Ovary (tissue), 9 donors: ENCODE measurements around the gene PCDHGC5. TPM values are rescaled to one million over a fixed set of nuclear protein-coding genes. Genes with fewer than 3 reads are reported as not detected.

Source experiments
- DNase-seq, 5 donors: peaks; one replicate each; pipeline ENCODE4 v3.0.0-alpha.2; 2019 to 2020
- H3K27ac ChIP-seq, 2 donors: fragments of 200-600 bp; one replicate each; pipeline versions ENCODE4 v1.5.1 to v1.8.0; 2019 to 2022
- H3K27me3 ChIP-seq: fragments of 200-600 bp; one replicate; pipeline ENCODE4 v1.8.0; 2022
- H3K36me3 ChIP-seq: fragments of 200-600 bp; sonication (generic); one replicate; pipeline ENCODE4 v1.5.1; 2019
- H3K4me1 ChIP-seq: one replicate; pipeline ENCODE4 v1.8.1; 2013; ENCODE audit warnings: mild to moderate bottlenecking, moderate library complexity; ENCODE audit not compliant: insufficient read depth
- H3K4me3 ChIP-seq: fragments of 200-600 bp; sonication (generic); one replicate; pipeline ENCODE4 v1.5.1; 2017
- H3K9me3 ChIP-seq, 2 donors: fragments of 200-600 bp in 1 of 2; sonication (generic) in 1 of 2; one replicate each; pipeline versions ENCODE4 v1.5.1 to v1.8.1; 2013 to 2019; ENCODE audit warnings: mild to moderate bottlenecking in 1 of 2, moderate library complexity in 1 of 2
- EP300 ChIP-seq: sonication (generic); formaldehyde crosslinking; IDR thresholded peaks from one replicate; pipeline ENCODE4 v1.6.1; 2017; ENCODE audit warnings: antibody characterized with exemption
- POLR2A ChIP-seq: fragments of 450-650 bp; IDR thresholded peaks from one replicate; pipeline ENCODE4 v1.6.1; 2017; ENCODE audit warnings: antibody characterized with exemption, mild to moderate bottlenecking, moderate library complexity
- WGBS, 3 donors: extraction: QIAGEN DNeasy Blood & Tissue Kit in 1 of 3; methylation state at CpG; one replicate each; pipeline versions ENCODE4 v1.1.5 to v1.1.7; 2013 to 2017; 5-methylcytosine and 5-hydroxymethylcytosine counted together
- intact Hi-C, 4 donors: fragments of 100-400 bp; cut with DNase I; formaldehyde crosslinking; loops; one replicate each; pipeline versions ENCODE4 v1.11.0 to v1.15.1; 2022 to 2023
- polyA plus RNA-seq, 2 donors: library from polyadenylated mRNA; stranded (reverse); fragments of 200-250 nt in 1 of 2; fragments of 350-450 nt in 1 of 2; fragmentation: Illumina TruSeq in 1 of 2; extraction: RNeasy Lipid Tissue Mini Kit (QIAGEN cat#74804) in 1 of 2; gene quantifications; one replicate each; pipeline ENCODE4 v1.2.3, GENCODE V29; 2013 to 2014
- total RNA-seq, 7 donors: library from RNA; depleted of rRNA in 2 of 7; stranded (reverse); fragments of >200 nt in 2 of 7; fragmentation: NEBNext Ultra II Directional in 3 of 7; extraction: Animal tissue kit (Norgen Biotek cat#: 25700) in 3 of 7; gene quantifications; one replicate each; pipeline versions ENCODE4 v1.1.0 to v1.2.4, GENCODE V29; 2016 to 2023
- TF ChIP-seq, protein P1 (sequence below), 3 donors: fragments of 450-650 bp in 2 of 3; fragments of 200-600 bp in 1 of 3; IDR thresholded peaks; one replicate each; pipeline versions ENCODE4 v1.5.1 to v1.8.0; 2016 to 2022; ENCODE audit warnings: antibody characterized with exemption in 3 of 3, mild to moderate bottlenecking in 1 of 3
- donor health status: DM: no; HTN: no; CAD: no; lungs with moderate emphysema.
- donor health status: DM: no; HTN: no; CAD: no.
- donor health status: Bipolar disorder and iron deficiency.
- donor health status: DM: yes; HTN: yes; CAD: no.
- donor health status: DM: no; HTN: no; CAD: no.
- donor health status: DM: yes; HTN: yes; CAD: no.

Gene PCDHGC5
- total and polyA plus RNA-seq, 9 donors, result 0.19 to 3.5 (median 1.8) TPM

DNA sequence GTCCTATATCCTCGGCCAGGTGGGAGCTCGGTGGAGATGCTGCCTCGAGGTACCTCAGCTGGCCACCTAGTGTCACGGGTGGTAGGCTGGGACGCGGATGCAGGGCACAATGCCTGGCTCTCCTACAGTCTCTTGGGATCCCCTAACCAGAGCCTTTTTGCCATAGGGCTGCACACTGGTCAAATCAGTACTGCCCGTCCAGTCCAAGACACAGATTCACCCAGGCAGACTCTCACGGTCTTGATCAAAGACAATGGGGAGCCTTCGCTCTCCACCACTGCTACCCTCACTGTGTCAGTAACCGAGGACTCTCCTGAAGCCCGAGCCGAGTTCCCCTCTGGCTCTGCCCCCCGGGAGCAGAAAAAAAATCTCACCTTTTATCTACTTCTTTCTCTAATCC lies 11.1 kb upstream of the PCDHGC5 start:
- Histone ChIP-seq H3K27me3 (no peaks in the 10 kb centered on the region), H3K27ac (no peak overlapping the region), H3K36me3 (no peaks in the 10 kb centered on the region), H3K4me3 (peak overlapping the region; percentile 59), H3K9me3 (no peaks in the 10 kb centered on the region), H3K4me1 (peaks cover 17% of the 10 kb centered on the region)
- TF ChIP-seq EP300 (no peak), POLR2A (no peak)
- TF ChIP-seq, protein P1, sequence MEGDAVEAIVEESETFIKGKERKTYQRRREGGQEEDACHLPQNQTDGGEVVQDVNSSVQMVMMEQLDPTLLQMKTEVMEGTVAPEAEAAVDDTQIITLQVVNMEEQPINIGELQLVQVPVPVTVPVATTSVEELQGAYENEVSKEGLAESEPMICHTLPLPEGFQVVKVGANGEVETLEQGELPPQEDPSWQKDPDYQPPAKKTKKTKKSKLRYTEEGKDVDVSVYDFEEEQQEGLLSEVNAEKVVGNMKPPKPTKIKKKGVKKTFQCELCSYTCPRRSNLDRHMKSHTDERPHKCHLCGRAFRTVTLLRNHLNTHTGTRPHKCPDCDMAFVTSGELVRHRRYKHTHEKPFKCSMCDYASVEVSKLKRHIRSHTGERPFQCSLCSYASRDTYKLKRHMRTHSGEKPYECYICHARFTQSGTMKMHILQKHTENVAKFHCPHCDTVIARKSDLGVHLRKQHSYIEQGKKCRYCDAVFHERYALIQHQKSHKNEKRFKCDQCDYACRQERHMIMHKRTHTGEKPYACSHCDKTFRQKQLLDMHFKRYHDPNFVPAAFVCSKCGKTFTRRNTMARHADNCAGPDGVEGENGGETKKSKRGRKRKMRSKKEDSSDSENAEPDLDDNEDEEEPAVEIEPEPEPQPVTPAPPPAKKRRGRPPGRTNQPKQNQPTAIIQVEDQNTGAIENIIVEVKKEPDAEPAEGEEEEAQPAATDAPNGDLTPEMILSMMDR (IDR thresholded peaks at IDR 0.05), result no peak
- intact Hi-C loops, result loop anchor here in 2 of 4 donors (5.0 kb wide), 3 partner anchors 34 to 84 kb away; no protein-coding TSS in a partner anchor
- DNase-seq, result no peak
- 48 to 62% (median 62%) methylated on average over 13 of the region's 13 CpGs for WGBS, 3 donors

- peaks cover 17% of the 10 kb centered on the region for H3K4me1 ChIP-seq
- DNase-seq, result peak in 4 of 5 donors; percentile 39 to 62 (median 53)
- peak overlapping the region; percentile 59 for H3K4me3 ChIP-seq
- 33 to 43% (median 37%) methylated on average over 20 of the region's 20 CpGs for WGBS, 3 donors
- intact Hi-C loops, result loop anchor here in 2 of 4 donors (5.0 kb wide), 3 partner anchors 34 to 84 kb away; no protein-coding TSS in a partner anchor
- H3K9me3 ChIP-seq, result no peaks in the 10 kb centered on the region
- no peak overlapping the region for H3K27ac ChIP-seq
- TF ChIP-seq, protein P1 (IDR thresholded peaks at IDR 0.05), result no peak
- TF ChIP-seq POLR2A (no peak), EP300 (no peak)
- H3K27me3 ChIP-seq, result no peaks in the 10 kb centered on the region
- no peaks in the 10 kb centered on the region for H3K36me3 ChIP-seq
These were observed 10.4 kb upstream of the PCDHGC5 start for GRCh38 chr5:141478321-141478945.

GRCh38 chr5:141479776-141480175 lies 9.1 kb upstream of the PCDHGC5 start:
- peaks cover 17% of the 10 kb centered on the region for H3K4me1 ChIP-seq
- H3K36me3 ChIP-seq, result no peaks in the 10 kb centered on the region
- TF ChIP-seq POLR2A, result no peak
- no peak for TF ChIP-seq EP300
- TF ChIP-seq, protein P1 (IDR thresholded peaks at IDR 0.05), result no peak
- intact Hi-C loops, result loop anchor here in 2 of 4 donors (5.0 kb wide), 3 partner anchors 33 to 83 kb away; no protein-coding TSS in a partner anchor
- DNase-seq, result no peak
- no peak overlapping the region for H3K27ac ChIP-seq
- no peaks in the 10 kb centered on the region for H3K27me3 ChIP-seq
- no peak overlapping the region for H3K4me3 ChIP-seq
- no peaks in the 10 kb centered on the region for H3K9me3 ChIP-seq

DNA sequence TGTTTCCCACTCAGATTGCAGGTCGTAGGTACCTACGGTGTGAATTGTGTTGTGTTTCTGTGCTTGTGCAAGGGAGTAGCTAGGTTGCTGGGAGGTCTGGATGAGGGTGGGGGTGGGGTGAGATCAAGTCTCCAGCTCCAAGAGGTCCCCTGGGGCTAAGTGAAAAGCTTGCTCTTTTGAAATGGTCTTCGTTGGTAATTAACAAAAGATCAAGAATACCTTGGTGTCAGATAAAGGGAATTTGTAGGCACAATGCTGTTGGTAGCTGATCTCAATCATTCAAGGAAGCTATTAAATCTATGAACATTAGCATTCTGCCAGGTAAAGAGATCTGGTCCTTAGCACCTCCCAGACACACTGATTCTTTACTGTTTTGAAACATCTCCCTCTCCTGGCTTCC lies 5.0 kb upstream of the PCDHGC5 start:
- Histone ChIP-seq H3K9me3 (no peaks in the 10 kb centered on the region), H3K27me3 (no peaks in the 10 kb centered on the region), H3K4me1 (peaks cover 3% of the 10 kb centered on the region), H3K36me3 (no peaks in the 10 kb centered on the region), H3K27ac (no peak overlapping the region), H3K4me3 (no peak overlapping the region)
- TF ChIP-seq EP300, result no peak
- no peak for TF ChIP-seq POLR2A
- TF ChIP-seq, protein P1 (IDR thresholded peaks at IDR 0.05), result no peak
- 51 to 54% (median 53%) methylated on average over 3 of the region's 3 CpGs for WGBS, 3 donors
- DNase-seq, result no peak
- intact Hi-C loops, result no loop called here
